ENCODE measurements around the gene EXOC3L2. TPM values are rescaled to one million over a fixed set of nuclear protein-coding genes. Genes with fewer than 3 reads are reported as not detected.

EXOC3L2 gene
- total RNA-seq (2022; extraction: Qiagen RNA extraction): 0.89 to 2.7 TPM (median 1.8 TPM) in 5 replicates

DNA sequence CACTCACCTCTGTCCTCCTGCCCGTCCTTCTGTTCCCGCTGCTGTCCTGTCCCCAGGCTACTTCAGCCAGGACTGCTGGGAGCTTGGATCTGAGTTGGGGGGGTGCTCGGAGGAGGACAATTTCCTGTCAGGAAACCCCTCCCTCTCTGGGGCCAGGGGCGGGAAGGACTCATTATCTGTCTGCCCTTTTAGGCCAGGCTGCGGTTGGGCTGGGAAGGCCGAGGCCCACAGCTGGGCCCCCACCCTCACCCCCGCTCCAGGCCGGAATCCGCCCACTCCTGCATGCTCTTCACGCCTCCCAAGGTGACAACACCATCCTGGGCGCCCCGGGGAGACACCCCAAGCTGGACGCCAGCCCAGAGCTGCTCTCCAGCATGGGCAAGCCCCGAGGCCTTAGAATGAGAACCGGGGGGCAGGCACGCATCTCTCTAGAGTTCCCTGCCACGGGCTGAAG, at the start of gene EXOC3L2:
EXOC3L2 (minus strand) TSS at position 74 of the 454 bp plus-strand sequence. CDS start 6,362 bp downstream, outside the sequence.

DNA sequence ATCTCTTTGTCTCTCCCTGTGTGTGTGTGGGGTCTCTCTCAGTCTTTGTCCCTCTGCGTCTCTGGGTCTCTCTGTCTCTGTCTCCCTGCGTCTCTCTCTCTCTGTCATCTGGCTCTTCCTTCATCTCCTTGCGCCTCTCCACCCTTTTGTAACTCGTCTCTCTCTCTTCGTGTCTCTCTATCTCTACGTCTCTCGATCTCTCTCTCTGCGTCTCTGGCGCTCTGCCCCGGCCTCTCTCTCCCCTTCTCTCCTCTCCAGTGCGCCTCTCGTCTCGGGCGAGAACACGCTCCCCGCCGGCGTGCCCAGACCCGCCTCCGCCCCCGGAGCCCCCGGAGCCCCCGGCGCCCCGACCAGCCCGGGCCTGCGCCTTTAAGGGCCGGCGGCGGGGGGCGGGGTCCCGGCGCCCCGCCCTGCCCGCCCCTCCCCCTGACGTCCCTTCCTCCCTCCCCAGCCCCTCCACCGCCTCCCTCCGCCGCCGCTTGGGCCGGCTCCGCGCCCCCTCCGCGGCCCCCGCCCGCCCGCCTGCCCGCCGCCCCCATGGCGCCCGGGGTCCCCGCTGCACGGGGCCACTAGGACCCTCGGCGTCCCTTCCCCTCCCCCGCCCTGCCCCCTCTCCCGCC, 5.7 kb upstream of the EXOC3L2 start, which contains the start of gene MARK4:
MARK4 (plus strand) TSS at position 440 of the 620 bp plus-strand sequence. CDS start 318 bp downstream, outside the sequence.

DNA sequence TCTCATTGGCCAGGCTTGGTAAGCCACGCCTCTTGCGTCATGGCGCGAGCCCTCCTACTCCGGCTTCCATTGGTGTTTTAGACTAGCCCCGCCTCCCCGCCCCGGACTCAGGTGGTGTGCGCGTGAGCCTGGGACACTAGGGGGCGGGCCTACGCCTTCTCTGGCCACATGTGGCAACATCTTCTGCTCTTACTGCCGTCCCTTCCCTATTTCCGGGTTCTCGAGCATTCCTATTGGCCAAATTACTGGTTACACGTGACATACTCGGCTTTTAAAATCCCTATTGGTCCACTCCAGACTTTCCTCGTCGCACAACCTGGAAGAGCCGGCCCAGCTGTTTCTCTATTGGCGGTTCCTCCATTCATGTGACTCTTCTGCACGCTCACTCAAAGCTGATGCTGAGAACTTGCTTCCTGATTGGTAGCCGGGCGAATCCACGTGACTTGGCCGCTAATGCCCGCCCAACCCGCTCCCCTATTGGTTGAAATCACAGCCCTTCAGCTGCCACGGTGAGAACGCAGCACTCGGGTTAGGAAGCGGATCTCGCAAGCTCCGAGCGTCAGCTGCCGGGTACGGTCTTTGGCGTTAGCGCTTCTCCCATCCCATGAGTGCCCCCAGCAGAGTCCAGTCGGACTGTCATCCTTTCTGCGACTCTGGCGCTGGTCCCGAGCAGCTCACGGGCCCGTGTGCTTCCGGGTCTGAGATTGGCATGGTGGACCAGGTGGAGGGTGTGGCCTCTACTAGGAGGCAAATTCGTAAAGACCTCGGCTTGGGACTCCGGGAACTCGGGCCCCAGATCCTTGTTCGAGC, 66.7 kb downstream of the EXOC3L2 start, which contains the start of gene BLOC1S3:
BLOC1S3 (plus strand) TSS at position 523 of the 810 bp plus-strand sequence. CDS start 513 bp downstream, outside the sequence.

DNA sequence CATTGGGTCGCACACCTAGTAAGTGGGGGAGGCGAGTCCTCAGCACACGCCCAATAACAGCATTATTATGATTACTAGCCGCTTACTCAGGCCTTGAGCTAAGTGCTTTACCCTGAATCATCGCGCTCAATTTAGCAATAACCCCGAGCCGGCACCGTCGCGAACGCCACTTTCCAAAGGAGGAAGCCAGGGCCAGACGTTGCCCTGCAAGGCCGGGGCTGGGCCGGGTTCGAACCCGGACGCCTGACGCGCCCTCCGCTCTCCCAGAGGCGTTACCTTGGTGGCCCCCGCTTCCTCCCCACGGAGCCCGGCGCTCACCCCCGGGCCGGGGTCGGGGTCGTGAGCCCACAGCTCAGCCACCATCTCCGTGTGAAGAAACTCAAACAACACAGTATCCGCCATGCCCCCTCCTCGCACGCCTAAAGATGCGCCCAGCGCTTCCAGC, 67.4 kb downstream of the EXOC3L2 start, which contains the start of gene TRAPPC6A:
TRAPPC6A (minus strand) TSS at position 421 of the 445 bp plus-strand sequence; CDS start at position 402, 19 bp downstream.

Other genes starting within 250 kb of the EXOC3L2 start
- gene RELB, start 243.9 kb downstream of the EXOC3L2 start, total RNA-seq (2022; extraction: Qiagen RNA extraction): 21.2 to 36.9 TPM (median 33.8 TPM) in 5 replicates
- gene CLASRP, start 206.4 kb downstream of the EXOC3L2 start, total RNA-seq (2022; extraction: Qiagen RNA extraction): 47.7 to 70.6 TPM (median 64.3 TPM) in 5 replicates
- gene ZNF296, start 168.9 kb downstream of the EXOC3L2 start, total RNA-seq (2022; extraction: Qiagen RNA extraction): 11.5 to 21.3 TPM (median 18.6 TPM) in 5 replicates
- gene GEMIN7, start 166.1 kb downstream of the EXOC3L2 start, total RNA-seq (2022; extraction: Qiagen RNA extraction): 81.0 to 104 TPM (median 81.9 TPM) in 5 replicates
- 27.7 to 43.9 TPM (median 36.7 TPM) in 5 replicates for gene PPP1R37, start 152.2 kb downstream of the EXOC3L2 start, total RNA-seq (2022; extraction: Qiagen RNA extraction)
- gene NKPD1, start 84.4 kb downstream of the EXOC3L2 start, total RNA-seq (2022; extraction: Qiagen RNA extraction): 0.56 to 1.1 TPM (median 0.95 TPM) in 5 replicates
- 37.4 to 41.2 TPM (median 39.7 TPM) in 5 replicates for gene TRAPPC6A, start 67.2 kb downstream of the EXOC3L2 start, total RNA-seq (2022; extraction: Qiagen RNA extraction)
- gene BLOC1S3, start 66.6 kb downstream of the EXOC3L2 start, total RNA-seq (2022; extraction: Qiagen RNA extraction): 28.9 to 38.4 TPM (median 36.0 TPM) in 5 replicates
- 8.6 to 11.7 TPM (median 9.8 TPM) in 5 replicates for gene MARK4, start 5.9 kb upstream of the EXOC3L2 start, total RNA-seq (2022; extraction: Qiagen RNA extraction)
- gene CKM, start 77.5 kb upstream of the EXOC3L2 start, total RNA-seq (2022; extraction: Qiagen RNA extraction): 0.08 to 0.09 TPM in 2 of 5 replicates, not detected in the others
- gene KLC3, start 95.3 kb upstream of the EXOC3L2 start, total RNA-seq (2022; extraction: Qiagen RNA extraction): 0.62 to 1.3 TPM (median 1.1 TPM) in 5 replicates
- gene ERCC2, start 125.2 kb upstream of the EXOC3L2 start, total RNA-seq (2022; extraction: Qiagen RNA extraction): 9.5 to 13.9 TPM (median 12.7 TPM) in 5 replicates
- 32.4 to 52.2 TPM (median 43.0 TPM) in 5 replicates for gene PPP1R13L, start 159.7 kb upstream of the EXOC3L2 start, total RNA-seq (2022; extraction: Qiagen RNA extraction)
- 41.3 to 57.6 TPM (median 55.5 TPM) in 5 replicates for gene POLR1G, start 161.2 kb upstream of the EXOC3L2 start, total RNA-seq (2022; extraction: Qiagen RNA extraction)
- gene ERCC1, start 178.5 kb upstream of the EXOC3L2 start, total RNA-seq (2022; extraction: Qiagen RNA extraction): 149 to 178 TPM (median 171 TPM) in 5 replicates
- 8.6 to 13.4 TPM (median 11.1 TPM) in 5 replicates for gene FOSB, start 222.6 kb upstream of the EXOC3L2 start, total RNA-seq (2022; extraction: Qiagen RNA extraction)